Left forelimb (tissue), 1 donor: Measurements from ENCODE around the gene PEX10.

Experiments
- DNase-seq: peaks from one replicate; pipeline ENCODE4 v3.0.0-alpha.2; 2018; ENCODE audit warnings: low spot score

PEX10 gene

GRCh38 chr1:2425892-2426291, 13.5 kb upstream of the PEX10 start:
- no peak for DNase-seq

- no peak for DNase-seq
Measured at GRCh38 chr1:2422523-2422922, 10.2 kb upstream of the PEX10 start.

GRCh38 chr1:2419416-2419815, 7.1 kb upstream of the PEX10 start:
- no peak for DNase-seq

GRCh38 chr1:2418791-2419320, 6.5 kb upstream of the PEX10 start:
- no peak for DNase-seq

GRCh38 chr1:2417833-2418225, 5.5 kb upstream of the PEX10 start:
- no peak for DNase-seq

GRCh38 chr1:2417083-2417832, 4.9 kb upstream of the PEX10 start:
- no peak for DNase-seq

GRCh38 chr1:2416403-2416802, 4.0 kb upstream of the PEX10 start:
- DNase-seq = no peak

- DNase-seq = no peak
Measured at GRCh38 chr1:2415801-2416208, 3.4 kb upstream of the PEX10 start.

- DNase-seq = no peak
Measured at GRCh38 chr1:2415337-2415736, 3.0 kb upstream of the PEX10 start.

- DNase-seq = peak; percentile 88
Measured at GRCh38 chr1:2414297-2414958, 2.1 kb upstream of the PEX10 start.

- no peak for DNase-seq
Measured at GRCh38 chr1:2413495-2414296, 1.3 kb upstream of the PEX10 start.

GRCh38 chr1:2412773-2413494, 570 bp upstream of the PEX10 start:
- no peak for DNase-seq

- DNase-seq = no peak
Measured at GRCh38 chr1:2411801-2412394, 466 bp downstream of the PEX10 start.

- no peak for DNase-seq
Measured at GRCh38 chr1:2409745-2410144, 2.6 kb downstream of the PEX10 start.

- DNase-seq = no peak
Measured at GRCh38 chr1:2408859-2409276, 3.5 kb downstream of the PEX10 start.

GRCh38 chr1:2408456-2408855, 3.9 kb downstream of the PEX10 start:
- DNase-seq = no peak

GRCh38 chr1:2407991-2408275, 4.4 kb downstream of the PEX10 start:
- DNase-seq = no peak

GRCh38 chr1:2407166-2407990, 5.0 kb downstream of the PEX10 start:
- DNase-seq = no peak

GRCh38 chr1:2406451-2407041, 5.8 kb downstream of the PEX10 start:
- no peak for DNase-seq

GRCh38 chr1:2405588-2406295, 6.6 kb downstream of the PEX10 start:
- no peak for DNase-seq
